Activated CD4-positive, alpha-beta T cell treated with anti-CD3 and anti-CD28 coated beads for 48 hours (primary cell): ENCODE data around the gene FAM3A.
"Not testable (repeated sequence)": the region's sequence is repeated elsewhere in the genome, so short reads cannot be mapped to it uniquely, and the experiment has no call there.

ENCODE experiments used
- DNase-seq: peaks from one replicate; pipeline ENCODE4 v3.0.0-alpha.2; 2020

FAM3A gene

DNA sequence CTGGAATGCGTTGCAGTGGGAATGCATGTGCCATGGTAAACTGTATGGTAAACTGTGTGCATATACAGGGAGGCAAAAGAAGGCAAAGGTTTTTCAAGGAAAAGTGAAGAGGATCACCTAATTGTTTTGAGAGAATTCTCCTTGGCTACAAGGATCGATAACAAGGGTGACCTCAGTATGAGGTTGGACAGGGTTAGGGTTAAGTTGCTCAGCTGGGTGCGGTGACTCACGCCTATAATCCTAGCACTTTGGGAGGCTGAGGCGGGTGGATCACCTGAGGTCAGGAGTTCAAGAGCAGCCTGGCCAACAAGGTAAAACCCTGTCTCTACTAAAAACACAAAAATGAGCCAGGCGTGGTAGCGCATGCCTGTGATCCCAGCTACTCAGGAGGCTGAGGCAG lies 14.6 kb downstream of the FAM3A start:
- DNase-seq = not testable (repeated sequence)

DNA sequence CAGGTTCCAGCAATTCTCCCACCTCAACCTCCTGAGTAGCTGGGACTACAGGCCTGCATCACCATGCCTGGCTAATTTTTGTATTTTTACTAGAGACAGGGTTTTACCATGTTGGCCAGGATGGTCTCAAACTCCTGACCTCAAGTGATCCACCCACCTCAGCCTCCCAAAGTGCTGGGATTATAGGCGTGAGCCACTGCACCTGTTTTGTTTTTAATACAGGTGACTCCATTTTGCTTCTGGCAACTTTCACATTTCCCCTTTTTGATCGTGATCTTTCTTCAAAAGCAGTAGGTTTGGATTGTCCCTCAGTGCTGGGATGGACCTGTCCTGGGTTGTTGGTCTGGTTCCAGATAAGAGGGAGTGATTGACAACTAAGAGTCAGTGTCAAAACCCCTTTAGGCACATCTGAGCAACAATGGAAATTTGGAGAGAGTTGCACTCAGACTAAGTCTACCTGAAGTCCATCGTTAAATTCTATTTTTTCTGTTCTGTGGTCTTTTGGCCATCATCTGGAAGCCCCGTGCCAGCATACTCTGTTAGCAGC lies 19.4 kb downstream of the FAM3A start:
- not testable (repeated sequence) for DNase-seq

DNA sequence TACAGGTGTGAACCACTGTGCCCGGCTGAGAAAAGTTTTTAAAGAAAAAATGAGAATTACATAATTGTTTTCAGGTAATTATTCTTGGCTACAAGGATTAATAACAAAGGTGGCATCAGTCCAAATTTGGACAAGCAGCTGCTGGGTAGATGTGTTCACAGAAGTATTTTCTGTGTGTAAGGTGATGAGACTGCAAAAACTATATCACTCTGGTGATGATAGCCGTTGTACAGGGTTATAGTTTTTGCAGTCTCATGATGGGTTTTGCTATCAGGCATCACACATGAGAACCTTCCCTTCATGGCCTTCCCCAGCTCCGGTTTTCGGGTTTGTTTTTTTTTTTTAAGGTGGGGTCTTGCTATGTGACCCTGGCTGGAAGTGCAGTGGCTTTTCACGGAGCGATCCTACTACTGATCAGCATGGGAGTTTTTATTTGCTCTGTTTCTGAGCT lies 20.5 kb downstream of the FAM3A start:
- DNase-seq = no peak

DNA sequence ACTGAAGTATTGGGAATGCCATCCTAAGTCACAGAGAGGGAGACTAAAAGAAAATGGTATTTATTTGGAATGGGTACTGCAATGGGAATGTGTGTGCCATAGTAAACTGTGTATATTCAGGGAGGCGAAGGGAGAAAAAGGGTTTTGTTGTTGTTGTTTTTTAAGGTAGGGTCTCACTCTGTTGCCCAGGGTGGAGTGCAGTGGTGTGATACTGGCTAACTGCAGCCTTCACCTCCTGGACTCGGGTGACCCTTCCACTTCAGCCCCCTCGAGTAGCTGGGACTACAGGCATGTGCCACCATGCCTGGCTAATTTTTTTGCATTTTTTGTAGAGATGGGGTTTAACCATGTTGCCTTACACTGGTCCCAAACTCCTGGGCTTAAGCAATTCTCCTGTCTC lies 21.3 kb downstream of the FAM3A start:
- DNase-seq = no peak

DNA sequence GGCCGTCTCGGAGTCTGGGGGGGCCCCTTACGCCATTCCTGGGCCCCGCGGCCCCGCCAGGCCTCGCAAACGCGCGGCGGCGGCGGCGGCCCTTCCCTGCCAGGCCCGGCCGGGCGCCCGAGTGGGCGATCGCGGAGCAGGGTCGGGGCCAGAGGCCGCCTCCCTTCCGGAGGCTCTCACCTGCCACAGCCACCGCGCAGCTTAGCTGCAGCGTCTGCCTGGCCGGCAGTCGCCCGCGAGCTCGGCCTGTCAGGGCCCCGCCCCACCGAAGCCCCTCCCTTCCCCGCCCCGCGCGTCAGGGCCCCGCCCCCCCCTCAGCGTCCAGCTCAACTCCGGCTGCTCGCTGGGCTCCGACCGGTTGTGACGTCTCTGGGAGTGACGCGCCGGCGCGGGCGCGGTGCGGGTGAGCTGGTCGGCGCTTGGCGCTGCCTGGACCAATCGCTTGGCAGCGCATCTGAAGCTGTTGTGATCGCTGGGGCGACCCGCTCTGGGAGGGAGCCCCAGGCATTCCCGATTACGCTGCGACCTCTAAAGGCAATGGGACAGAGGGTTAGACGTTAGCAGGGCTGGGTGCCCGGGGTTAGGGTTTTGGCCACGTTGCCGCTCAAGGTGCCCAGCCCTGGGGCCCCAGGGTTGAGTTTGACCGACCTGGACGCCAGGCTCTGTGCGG lies 25.5 kb downstream of the FAM3A start, which contains the start of gene SLC10A3:
Gene SLC10A3, minus strand, starts transcription at position 216 of the 670 bp plus-strand sequence. CDS start 1,689 bp downstream, outside the sequence.
- DNase-seq = peak; percentile 91

DNA sequence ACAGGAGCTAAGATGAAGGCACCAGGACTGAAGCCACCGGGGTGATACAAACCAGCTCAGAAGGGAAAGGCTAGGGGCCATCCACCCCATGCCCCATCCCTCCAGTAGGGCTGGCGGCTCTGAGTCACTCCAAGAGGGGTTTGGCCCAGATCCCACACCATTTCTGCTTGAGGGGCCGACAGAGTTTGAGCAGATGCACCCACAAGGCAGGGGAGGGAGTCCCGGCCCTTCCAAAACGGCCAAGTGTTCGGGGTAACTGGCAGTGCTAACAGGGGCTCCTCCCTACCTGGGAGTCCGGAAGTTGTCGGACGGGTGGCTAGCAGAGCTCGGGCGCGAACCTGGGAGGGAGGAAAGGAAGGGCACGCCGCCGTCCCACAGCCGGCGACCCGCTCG lies 26.0 kb downstream of the FAM3A start:
- DNase-seq = peak; percentile 45

DNA sequence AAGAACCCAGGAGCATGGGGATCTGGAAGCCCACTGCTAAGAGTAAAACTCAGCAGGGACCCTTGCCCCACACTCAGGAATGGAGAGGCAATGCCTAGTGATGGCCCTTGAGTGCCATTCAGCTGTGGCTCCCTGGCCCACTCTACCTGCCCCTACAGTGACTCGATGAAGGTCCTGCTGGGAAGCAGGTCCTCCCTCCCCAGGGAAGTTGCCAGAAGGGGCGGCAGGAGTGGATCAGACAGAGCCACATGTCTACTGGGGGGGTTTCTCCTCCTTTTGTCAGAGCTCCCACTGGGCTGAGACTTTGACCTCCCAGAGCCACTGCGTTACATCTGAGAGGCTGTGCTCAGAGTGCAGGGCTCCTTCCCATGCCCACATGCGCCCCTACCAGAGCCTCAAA lies 26.9 kb downstream of the FAM3A start:
- no peak for DNase-seq

DNA sequence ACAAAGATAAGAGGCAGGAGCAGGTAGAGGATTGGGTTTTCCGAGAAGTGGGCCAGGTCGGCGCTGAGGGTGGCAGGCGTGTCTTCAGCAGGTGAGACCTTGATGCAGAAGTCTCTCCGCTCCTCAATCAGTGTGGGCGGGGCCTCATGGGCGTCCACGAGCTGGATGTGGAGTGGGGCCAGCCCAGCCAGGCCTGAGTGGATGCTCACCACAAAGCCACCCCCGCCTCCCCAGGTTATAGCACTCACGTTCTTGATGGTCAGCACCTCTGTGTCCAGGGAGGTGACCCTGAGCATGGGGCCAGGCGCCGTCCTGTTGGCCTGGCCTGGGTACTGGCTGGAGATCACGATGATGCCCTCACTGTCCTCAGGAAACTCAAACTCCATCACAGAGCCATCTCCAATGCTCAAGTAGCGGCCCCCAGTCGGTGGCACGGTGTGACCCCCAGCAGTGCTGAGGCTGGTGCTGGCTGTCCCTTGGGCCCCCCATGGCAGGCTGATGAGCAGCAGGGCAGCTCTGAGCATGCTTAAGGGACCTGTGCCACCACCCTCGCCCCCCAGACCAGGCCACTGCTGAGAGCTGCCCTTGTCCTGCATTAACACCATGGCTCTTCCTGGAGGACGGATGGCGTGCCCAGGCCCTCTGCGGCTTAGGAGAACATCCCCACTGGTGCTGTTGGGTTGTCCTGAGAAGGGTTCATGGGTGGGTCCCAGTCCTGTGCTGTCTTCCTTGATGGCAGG lies 27.5 kb downstream of the FAM3A start:
- no peak for DNase-seq

DNA sequence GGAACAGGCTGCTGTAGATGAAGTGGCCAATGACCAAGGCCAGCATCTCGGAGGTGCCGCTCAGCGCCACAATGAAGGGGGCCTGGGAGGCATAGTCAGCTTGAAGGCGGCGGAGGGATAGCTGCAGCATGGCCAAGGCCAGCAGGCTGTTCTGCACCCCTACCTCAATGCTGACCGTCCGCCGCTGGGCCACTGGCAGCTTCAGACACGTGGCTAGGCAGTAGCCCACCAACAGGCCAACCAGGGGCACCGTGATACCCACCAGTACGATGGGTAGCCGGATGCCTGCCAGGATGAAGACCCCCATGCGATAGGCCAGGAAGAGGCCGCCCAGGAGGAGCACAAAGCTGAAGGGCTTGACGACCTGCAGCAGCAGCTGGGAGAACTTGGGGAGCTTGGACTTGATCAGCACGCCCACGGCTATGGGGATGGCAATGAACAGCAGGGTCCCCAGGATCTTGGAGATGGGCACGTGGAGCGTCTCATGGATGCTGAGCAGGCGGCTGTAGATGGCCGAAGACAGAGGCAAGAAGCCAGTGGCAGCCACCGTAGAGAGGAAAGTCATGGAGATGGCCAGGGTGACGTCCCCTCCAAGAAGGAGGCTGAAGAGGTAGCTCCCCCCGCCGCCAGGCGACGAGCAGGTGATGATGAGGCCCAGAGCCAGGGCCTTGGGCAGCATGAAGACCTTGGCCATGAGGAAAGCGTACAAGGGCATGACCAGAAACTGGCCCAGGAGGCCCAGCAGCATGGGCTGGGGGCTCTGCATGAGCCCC lies 28.3 kb downstream of the FAM3A start:
- no peak for DNase-seq

DNA sequence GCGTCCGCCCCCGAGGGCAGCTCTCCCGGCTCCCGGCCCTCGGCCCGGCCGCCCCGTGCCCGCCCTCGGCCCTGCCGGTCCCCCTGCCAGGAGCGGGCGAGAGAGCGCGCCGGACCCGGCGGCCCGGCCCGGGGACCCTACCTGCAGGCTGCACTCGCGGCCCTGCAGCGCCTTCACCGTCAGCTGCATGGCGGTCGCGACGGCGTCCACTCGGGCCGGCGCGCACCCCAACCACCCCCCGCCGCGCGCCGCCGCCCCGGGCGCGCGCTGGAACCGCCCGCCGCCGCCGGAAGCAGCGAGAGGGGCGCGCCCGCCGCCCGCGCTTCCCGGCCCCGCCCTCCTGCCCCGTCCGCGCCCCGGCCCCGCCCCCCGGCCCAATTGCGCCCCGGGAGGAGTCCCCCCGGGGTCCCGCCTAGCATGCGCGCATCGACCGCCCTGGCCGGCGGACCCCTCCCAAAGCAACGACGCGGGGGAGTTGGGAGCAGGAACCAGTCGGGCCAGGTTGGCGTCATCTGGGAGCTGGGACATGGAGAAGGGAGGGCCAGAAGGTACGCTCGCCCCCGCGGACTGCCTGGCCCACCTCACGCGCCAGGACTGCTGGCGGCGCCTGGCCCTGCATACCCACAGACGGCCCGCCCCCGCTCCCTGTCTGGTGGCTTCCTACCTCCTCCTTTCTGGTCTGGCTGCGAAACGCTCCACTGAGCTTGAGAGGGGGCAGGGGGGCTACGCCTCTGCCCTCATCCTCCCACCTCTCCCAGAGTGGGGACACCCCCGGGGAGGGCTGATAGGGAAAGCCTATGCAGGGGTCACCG lies 29.4 kb downstream of the FAM3A start, which contains the start of gene UBL4A:
Gene UBL4A, minus strand, starts transcription at position 220 of the 812 bp plus-strand sequence. Its CDS starts 31 bp downstream, at position 189.
- peak; percentile 57 for DNase-seq

DNA sequence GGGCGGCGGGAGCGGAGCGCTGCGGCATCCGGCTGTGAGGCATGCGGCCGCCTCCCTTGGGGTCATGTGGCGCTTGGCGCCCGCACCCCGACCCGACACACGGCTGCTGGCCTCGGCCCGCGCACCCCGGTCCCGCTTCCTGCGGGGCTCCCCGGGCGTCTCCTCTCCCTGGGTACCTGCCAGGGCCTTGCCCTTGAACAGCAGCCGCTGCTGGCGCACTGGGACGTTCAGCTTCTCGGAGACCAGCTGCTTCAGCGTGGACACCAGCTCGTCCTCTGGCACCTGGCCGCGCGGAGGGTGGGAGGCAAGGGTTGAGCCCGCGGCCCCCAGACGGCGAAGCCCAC lies 30.0 kb downstream of the FAM3A start:
- DNase-seq = peak; percentile 43

DNA sequence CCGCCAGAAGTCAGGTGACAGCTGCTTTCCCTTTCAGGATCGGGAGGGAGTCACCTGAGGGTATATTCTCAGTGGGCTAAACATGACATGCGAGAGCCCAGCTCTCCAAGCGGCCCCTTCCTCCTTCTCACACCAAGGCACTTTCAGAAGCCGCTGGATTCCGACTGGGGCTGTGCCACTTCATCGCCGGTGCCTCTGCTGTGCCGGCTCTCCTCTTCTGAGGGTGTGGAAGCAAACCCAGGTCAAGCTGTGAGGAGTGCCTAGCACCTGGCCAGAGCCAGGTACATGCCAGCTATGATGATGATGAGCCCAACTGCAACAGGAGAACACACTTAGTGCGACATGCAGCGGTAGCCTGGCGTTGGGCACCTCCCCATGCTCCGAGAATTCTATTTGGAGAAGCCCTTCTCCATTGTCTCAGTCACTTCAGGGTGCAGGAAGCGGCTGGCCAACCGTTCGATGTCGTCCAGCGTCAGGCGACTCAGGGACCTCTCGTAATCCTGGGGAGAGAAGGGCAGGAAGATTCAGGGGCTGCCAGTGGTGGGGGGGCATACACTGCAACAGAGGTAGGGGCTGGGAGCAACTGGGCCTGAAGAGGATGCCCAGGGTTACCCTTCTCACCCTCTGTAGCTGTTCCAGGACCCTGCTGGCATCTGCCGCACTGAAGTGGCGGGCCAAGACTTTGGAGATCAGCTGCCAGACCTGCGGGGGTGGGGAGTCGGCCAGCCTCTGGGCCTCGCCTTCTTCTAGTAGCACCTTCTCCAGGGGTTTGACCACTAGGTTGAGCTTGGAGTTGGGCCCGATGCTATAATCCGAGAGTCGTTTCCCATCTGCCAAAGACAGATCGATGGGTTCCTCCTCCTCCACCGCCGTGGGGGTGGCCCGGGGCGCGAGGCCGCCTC lies 30.6 kb downstream of the FAM3A start:
- DNase-seq = no peak

DNA sequence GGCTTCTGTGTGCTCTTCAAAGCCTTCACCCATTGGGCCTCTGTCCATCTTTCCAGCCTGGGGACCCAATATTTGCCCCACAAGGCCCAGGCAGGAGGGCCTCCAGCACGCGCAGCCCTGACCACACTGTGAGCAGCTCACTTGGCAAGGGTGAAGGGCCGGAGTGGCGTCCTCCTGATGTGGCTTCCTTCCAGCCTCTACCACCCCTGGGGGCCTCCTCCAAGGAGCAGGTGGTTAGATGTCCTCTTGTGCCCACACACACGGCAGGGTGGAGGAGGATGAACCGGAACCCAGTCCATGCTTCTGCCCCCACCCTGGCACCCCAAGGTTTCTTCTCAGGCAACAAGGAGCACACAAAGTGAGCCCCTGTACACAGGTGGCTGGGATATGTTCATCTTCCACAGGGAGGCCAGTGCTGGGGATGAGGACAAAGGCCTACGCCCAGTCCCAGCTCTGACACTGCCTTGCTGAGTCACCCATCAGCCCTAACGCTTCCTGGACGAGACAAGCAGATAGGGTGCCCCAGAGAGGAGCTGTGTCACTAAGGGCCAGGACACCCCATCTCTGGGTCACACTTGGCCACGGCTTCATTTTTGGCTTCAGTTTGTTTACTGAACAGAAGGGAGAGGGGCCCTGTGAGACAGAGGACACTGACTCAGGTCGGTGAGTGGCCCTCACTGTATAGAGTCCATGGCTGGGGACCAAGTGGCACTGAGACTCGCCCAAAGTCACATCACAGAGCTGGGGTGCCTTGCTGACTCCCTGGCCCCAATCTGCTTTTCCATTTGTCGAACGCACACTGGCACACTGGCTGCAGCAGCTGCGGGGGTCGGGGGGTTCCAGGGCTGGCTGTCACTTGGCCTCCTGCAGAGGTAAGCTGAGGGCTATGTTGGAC lies 31.5 kb downstream of the FAM3A start:
- no peak for DNase-seq

DNA sequence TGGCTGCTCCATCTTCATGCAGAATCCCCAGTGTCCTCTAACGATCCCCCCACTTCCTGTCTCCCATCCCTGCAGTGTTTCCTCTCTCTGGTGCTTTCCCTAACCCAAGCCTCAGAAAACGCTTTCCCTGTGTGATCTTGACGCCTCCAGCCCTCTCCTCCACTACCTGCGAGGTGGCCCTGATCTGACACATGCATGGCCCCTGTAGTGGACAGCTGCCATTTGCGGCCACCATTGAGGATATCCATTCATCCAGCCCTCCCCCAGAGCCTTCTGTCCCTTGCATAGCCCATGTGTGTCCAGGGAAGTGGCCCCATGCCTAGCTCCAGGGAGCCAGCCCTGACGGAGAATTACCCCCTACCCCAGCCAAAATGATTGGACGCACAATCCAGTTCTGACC lies 32.7 kb downstream of the FAM3A start:
- no peak for DNase-seq

DNA sequence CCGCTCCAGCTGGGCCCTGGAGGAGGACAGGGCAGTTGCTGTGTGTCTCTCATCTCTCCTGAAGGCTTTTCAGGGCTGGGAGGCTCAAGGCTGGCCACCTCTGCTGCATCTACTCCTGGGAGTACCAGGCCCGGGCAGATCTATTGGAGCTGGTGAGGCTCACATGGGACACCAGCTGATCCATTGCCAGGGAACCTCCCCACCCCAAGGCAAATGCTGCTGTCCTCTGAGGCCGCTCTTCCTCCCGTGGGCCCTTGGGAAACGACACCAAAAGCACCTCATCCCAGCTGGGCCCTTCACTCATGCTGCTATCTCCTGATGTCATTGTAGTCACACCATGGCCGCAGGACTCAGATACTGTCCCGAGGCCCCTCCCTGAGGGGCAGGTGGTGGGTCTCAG lies 33.2 kb downstream of the FAM3A start:
- no peak for DNase-seq

DNA sequence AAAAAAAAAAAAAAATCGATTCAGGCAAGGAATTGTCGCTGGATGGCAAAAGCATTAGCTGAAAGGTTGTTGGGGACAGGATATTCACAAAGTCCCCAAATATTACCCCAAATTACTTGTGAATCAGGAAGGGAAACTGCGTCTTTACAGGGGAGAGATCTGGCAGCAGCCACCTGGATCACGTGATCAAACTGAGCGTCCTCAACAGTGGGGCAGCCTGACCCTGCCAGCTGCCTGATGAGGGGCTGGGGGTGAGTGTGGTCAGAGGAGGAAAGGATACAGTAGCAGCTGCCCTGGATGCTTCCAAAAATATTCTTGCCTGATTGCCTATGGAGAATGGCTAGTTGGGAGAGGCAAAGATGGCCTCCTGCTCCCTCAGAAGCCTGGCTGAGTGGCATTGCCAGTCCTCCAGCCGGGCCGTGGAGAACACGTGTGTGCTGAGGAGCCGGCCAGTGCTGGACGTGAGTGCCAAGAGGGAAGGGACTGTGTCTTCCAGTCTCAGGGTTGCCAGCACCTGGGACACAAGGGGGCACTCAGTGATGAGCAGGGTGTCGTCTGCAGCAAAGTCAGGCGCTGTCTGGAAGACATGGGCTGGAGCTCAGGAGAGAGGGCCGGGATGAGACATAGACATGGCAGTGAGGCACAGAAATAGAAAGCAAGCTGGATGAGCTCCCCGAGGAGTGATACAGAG lies 34.0 kb downstream of the FAM3A start:
- DNase-seq = no peak

DNA sequence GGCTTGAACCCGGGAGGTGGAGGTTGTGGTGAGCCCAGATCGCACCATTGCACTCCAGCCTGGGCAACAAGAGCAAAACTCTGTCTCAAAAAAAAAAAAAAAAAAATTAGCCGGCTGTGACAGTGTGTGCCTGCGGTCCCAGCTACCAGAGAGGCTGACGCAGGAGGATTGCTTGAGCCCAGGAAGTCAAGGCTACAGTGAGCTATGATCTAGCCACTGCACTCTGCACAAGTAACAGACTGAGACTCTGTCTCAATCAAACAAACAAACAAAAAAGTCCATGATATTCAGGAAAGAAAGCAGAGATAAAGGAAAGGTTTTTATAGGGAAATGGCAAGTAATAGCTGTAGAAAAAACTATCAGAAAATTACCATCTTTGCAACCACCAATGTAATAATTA lies 34.8 kb downstream of the FAM3A start:
- no peak for DNase-seq

DNA sequence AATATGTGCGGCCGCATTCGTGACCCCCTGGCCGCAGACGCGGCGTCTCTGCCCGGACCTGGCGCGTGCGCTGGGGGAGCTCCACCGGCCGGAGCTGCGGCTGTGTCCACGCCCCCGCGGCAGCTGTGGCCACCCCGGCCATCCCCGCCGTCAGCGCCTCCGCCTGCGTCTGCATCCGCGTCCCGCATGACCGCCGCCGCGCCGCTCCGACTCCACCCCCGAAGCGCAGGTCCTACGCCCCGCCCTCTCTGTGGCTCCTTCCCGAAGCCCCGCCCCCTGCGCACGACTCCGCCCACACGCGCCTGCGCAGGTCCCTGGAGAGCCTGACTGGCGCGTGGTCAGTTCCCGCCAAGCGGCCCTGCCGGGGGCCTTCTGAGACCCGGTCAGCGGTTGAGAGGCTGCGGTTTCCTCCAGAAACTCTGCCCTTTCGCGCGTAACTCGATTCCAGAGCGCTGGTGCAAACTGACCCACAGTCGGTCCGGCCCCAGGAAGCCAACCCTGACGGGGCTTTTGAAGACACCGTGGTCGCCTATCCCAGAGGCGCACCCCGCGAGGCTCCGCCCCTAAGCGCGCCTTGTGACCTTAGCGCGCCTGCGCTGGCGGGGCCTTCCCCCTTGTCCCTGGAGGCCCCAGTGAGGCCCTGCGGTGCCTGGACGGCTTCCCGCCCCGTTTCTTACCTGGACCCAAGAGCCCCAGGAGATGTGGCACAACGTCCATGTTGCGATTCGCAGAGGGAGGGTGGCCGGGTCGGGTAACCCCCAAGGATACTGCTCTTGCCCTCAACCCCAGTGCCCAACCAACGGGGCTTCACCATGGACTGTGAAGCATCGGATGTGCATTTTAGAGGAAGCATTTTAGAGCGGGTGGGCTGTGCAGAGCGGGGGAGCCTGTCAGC lies 37.1 kb downstream of the FAM3A start, which contains the start of gene LAGE3:
Gene LAGE3, minus strand, starts transcription at position 554 of the 895 bp plus-strand sequence. Its CDS starts 366 bp downstream, at position 188.
- peak; percentile 95 for DNase-seq
